H1 (cell line): ENCODE data around the gene NXN.

Source experiments
- ASH2L ChIP-seq: fragments of 200-600, 300-600 bp; sonication (generic); IDR thresholded peaks from one replicate; pipeline ENCODE4 v1.7.1; 2017; ENCODE audit warnings: low read length
- CTCF ChIP-seq, 3 experiments: IDR thresholded peaks; 1 replicate in 2 of 3; 2 replicates in 1 of 3; pipeline versions ENCODE4 v1.5.1 to v1.6.1; 2011; ENCODE audit warnings: low read length in 3 of 3, mild to moderate bottlenecking in 3 of 3, inconsistent platforms in 2 of 3, low read depth in 1 of 3, moderate library complexity in 1 of 3; ENCODE audit not compliant: insufficient read depth in 1 of 3; ENCODE audit errors: control extremely low read depth in 1 of 3
- EZH2 ChIP-seq: fragments of 200-600 bp; sonication (generic); IDR thresholded peaks from 2 replicates; pipeline ENCODE4 v1.7.1; 2012; ENCODE audit warnings: low read depth, mild to moderate bottlenecking, moderate library complexity, low read length, inconsistent platforms; ENCODE audit not compliant: severe bottlenecking
- GABPA ChIP-seq: IDR thresholded peaks from 2 replicates; pipeline ENCODE4 v1.6.1; 2011; ENCODE audit warnings: mild to moderate bottlenecking, low read length, moderate library complexity, borderline replicate concordance; ENCODE audit not compliant: insufficient read depth
- HDAC6 ChIP-seq: IDR thresholded peaks from one replicate; pipeline ENCODE4 v1.7.1; 2012; ENCODE audit warnings: low read depth, mild to moderate bottlenecking, inconsistent platforms, low read length, moderate library complexity
- POLR2AphosphoS5 ChIP-seq: IDR thresholded peaks from 2 replicates; pipeline ENCODE4 v1.6.1; 2011; ENCODE audit warnings: low read depth, low read length
- TCF12 ChIP-seq: IDR thresholded peaks from 2 replicates; pipeline ENCODE4 v1.6.1; 2011; ENCODE audit warnings: low read depth, mild to moderate bottlenecking, low read length
- ZNF274 ChIP-seq: IDR thresholded peaks from 2 replicates; pipeline ENCODE4 v1.7.0; 2012; ENCODE audit warnings: low read length, borderline replicate concordance; ENCODE audit errors: extremely low read depth

DNA sequence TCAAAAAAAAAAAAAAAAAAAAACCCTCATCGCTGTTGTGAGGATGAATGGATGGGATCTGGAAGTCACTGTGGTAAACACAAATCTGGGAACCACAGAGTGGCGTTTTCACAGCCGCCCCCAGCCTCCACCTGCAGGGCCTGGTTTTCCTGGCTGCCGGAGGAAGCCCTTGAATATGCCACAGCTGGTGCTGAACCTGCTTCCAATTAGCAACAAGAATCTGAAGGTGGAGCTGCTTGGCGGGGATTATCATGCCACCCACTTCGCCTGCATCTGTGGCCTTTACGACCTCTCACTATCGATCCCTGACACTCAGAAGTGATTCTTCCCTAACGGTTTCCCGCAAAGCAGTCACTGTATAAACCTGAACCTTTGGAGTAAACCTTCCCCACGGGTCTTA, 181.3 kb downstream of the NXN start:
- TF ChIP-seq CTCF (IDR thresholded peaks at IDR 0.05; ENCODE audit: control extremely low read depth in 1 of 3, insufficient read depth in 1 of 3, low read depth in 1 of 3, low read length in 3 of 3): no peak
- TF ChIP-seq POLR2AphosphoS5: no peak
- no peak for TF ChIP-seq EZH2
- TF ChIP-seq HDAC6: no peak
- TF ChIP-seq ASH2L: no peak
- TF ChIP-seq TCF12: no peak
- TF ChIP-seq ZNF274: no peak
- no peak for TF ChIP-seq GABPA
